Naive B cell (primary cell): Measurements from ENCODE around the gene SPP2. TPM values are rescaled to one million over a fixed set of nuclear protein-coding genes. Genes with fewer than 3 reads are reported as not detected.
A peak's percentile ranks its signal among the peaks of the same experiment; 100 is the strongest.

Experiments used
- ATAC-seq, 2 donors: fragments of 150-1000 bp; cut with Tn5 transposase; 2 replicates each; pipeline ENCODE4 v1.10.0; 2021; ENCODE audit warnings: low read depth in 2 of 2, mild to moderate bottlenecking in 2 of 2, moderate library complexity in 2 of 2
- DNase-seq: peaks from one replicate; pipeline ENCODE4 v3.0.0; 2022
- H3K27ac Mint-ChIP-seq, 6 donors: one replicate each; pipeline ENCODE4 v1.8.0; 2020 to 2022; ENCODE audit warnings: mild to moderate bottlenecking in 6 of 6, mixed read lengths in 6 of 6, moderate library complexity in 5 of 6, inconsistent platforms in 2 of 6
- H3K27me3 Mint-ChIP-seq, 3 donors: one replicate each; pipeline ENCODE4 v1.8.0; 2021 to 2022; ENCODE audit warnings: mixed read lengths in 3 of 3, mild to moderate bottlenecking in 1 of 3
- H3K36me3 Mint-ChIP-seq, 2 donors: one replicate each; pipeline ENCODE4 v1.8.0; 2020 to 2022; ENCODE audit warnings: mixed read lengths in 2 of 2, inconsistent platforms in 1 of 2, mild to moderate bottlenecking in 1 of 2
- H3K4me1 Mint-ChIP-seq, 3 donors: one replicate each; pipeline ENCODE4 v1.8.0; 2020 to 2022; ENCODE audit warnings: mixed read lengths in 3 of 3, inconsistent platforms in 1 of 3, mild to moderate bottlenecking in 1 of 3, moderate library complexity in 1 of 3
- H3K4me3 Mint-ChIP-seq, 8 donors: one replicate each; pipeline ENCODE4 v1.8.0; 2020 to 2022; ENCODE audit warnings: mild to moderate bottlenecking in 8 of 8, mixed read lengths in 8 of 8, moderate library complexity in 8 of 8, inconsistent platforms in 2 of 8
- H3K9me3 Mint-ChIP-seq, 7 donors: one replicate each; pipeline ENCODE4 v1.8.0; 2020 to 2022; ENCODE audit warnings: mixed read lengths in 7 of 7, mild to moderate bottlenecking in 5 of 7, inconsistent platforms in 2 of 7, moderate library complexity in 1 of 7
- polyA plus RNA-seq, 6 donors: library from polyadenylated mRNA; unstranded; fragments of 300-500 nt; fragmentation: Illumina TruSeq; gene quantifications; one replicate each; pipeline ENCODE4 v1.2.3, GENCODE V29; 2021; ENCODE audit warnings: low read depth in 6 of 6

Gene SPP2
- polyA plus RNA-seq, 6 donors from 2014 or later, result not detected

- ATAC-seq (peak in 1 of 2 donors; percentile 9), DNase-seq (no peak)
- peaks cover 0 to 18% of the 10 kb centered on the region in 2 donors for H3K36me3 Mint-ChIP-seq
- H3K4me1 Mint-ChIP-seq, result peaks cover 7 to 19% (median 12%) of the 10 kb centered on the region in 3 donors
- H3K27me3 Mint-ChIP-seq, result peaks cover 24 to 48% (median 40%) of the 10 kb centered on the region in 3 donors
- H3K9me3 Mint-ChIP-seq, result peaks cover 0 to 16% (median 7%) of the 10 kb centered on the region in 7 donors
- peak overlapping the region; percentile 71 to 93 (median 84) for H3K4me3 Mint-ChIP-seq
- H3K27ac Mint-ChIP-seq, result peak overlapping the region in 3 of 6 donors; percentile 32 to 92 (median 86)
These were observed 24.6 kb upstream of the SPP2 start for GRCh38 chr2:234025891-234026401.

DNA sequence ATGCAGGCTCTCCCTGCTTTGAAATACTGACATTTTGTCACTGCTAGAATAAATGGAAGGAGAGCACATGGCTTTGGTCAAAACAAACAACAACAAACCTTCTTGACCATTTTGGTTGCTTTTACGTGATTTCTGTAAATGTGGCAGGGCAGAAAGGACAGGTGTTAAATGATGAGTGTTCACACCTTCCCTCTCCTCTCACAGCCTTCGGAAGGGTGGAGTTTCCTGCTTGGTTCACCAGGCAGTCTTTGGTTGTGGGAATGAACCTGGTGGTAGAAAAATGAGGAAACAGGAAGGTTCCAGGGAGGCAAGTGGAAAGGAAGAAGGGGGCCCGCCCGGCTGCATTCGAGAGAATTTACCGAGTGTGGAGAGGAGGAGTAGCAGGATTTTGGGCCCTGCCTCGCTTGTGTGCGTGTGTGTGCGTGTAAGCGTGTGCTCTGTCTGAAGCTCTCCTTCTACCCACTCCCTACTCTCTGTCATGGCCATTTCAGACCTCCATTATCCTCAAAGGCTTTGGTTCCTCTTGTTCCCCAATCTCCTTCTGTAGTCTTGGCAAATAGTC lies 23.7 kb upstream of the SPP2 start:
- H3K4me1 Mint-ChIP-seq, result peaks cover 7 to 19% (median 12%) of the 10 kb centered on the region in 3 donors

GRCh38 chr2:234027641-234028040 lies 22.9 kb upstream of the SPP2 start:
- ATAC-seq (no peak), DNase-seq (no peak)
- Mint-ChIP-seq H3K4me3 (peak overlapping the region in 3 of 8 donors; percentile 22 to 68 (median 25)), H3K4me1 (peaks cover 7 to 19% (median 12%) of the 10 kb centered on the region in 3 donors), H3K9me3 (peaks cover 0 to 13% (median 9%) of the 10 kb centered on the region in 7 donors), H3K36me3 (peaks cover 0 to 7% of the 10 kb centered on the region in 2 donors), H3K27me3 (peaks cover 25 to 45% (median 37%) of the 10 kb centered on the region in 3 donors), H3K27ac (peak overlapping the region in 1 of 6 donors; percentile 49)

More for the DNA sequence above, 23.7 kb upstream of the SPP2 start:
- Mint-ChIP-seq H3K27ac (peak overlapping the region in 3 of 6 donors; percentile 15 to 70 (median 57)), H3K4me3 (peak overlapping the region in 3 of 8 donors; percentile 8 to 71 (median 22)), H3K36me3 (peaks cover 0 to 15% of the 10 kb centered on the region in 2 donors), H3K9me3 (peaks cover 0 to 16% (median 8%) of the 10 kb centered on the region in 7 donors), H3K27me3 (peaks cover 22 to 46% (median 38%) of the 10 kb centered on the region in 3 donors)
- no peak for ATAC-seq
- DNase-seq, result no peak

DNA sequence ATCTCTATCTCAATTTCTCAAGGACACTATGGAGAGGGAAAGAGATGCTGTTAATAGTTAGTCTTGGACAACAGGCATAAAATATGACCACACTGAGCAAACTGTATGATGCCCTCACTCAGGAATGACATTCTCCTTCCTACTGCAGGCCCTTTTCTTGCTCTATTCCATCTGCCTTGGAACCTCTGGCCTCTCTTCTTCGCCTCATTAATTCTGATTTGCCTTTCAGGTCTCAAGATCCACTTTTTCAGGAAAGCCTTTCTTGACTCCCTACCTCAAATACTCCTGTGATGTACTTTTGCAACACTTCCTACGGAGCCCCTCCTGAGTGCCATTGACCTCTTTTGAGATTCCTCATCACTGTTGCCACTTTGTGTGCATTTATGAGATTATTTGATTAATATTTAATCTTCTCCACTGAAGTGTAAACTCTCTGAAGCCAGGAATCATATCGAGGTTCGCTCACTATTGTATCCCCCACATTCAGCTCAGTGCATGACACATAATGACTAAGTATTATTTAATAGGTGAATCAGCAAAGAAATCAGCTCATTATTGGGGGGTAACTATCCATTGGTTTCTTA lies 21.3 kb upstream of the SPP2 start:
- DNase-seq (no peak), ATAC-seq (no peak)
- Mint-ChIP-seq H3K36me3 (peaks cover 6 to 7% of the 10 kb centered on the region in 2 donors), H3K4me3 (no peak overlapping the region), H3K9me3 (peaks cover 4 to 20% (median 13%) of the 10 kb centered on the region in 7 donors), H3K27ac (no peak overlapping the region), H3K4me1 (peaks cover 7 to 19% (median 12%) of the 10 kb centered on the region in 3 donors), H3K27me3 (peaks cover 36 to 53% (median 49%) of the 10 kb centered on the region in 3 donors)

GRCh38 chr2:234031207-234031606 lies 19.3 kb upstream of the SPP2 start:
- Mint-ChIP-seq H3K4me1 (peaks cover 4 to 8% (median 5%) of the 10 kb centered on the region in 3 donors), H3K27ac (no peak overlapping the region), H3K9me3 (peaks cover 7 to 31% (median 19%) of the 10 kb centered on the region in 7 donors), H3K4me3 (peak overlapping the region in 1 of 8 donors; percentile 43), H3K36me3 (peaks cover 7 to 19% of the 10 kb centered on the region in 2 donors), H3K27me3 (peaks cover 43 to 69% (median 69%) of the 10 kb centered on the region in 3 donors)
- DNase-seq (no peak), ATAC-seq (no peak)

GRCh38 chr2:234032279-234032856 lies 18.1 kb upstream of the SPP2 start:
- H3K9me3 Mint-ChIP-seq, result peaks cover 13 to 43% (median 29%) of the 10 kb centered on the region in 7 donors
- H3K27ac Mint-ChIP-seq, result peak overlapping the region in 1 of 6 donors; percentile 71
- peaks cover 49 to 78% (median 77%) of the 10 kb centered on the region in 3 donors for H3K27me3 Mint-ChIP-seq
- ATAC-seq (no peak), DNase-seq (no peak)
- H3K4me3 Mint-ChIP-seq, result no peak overlapping the region
- H3K4me1 Mint-ChIP-seq, result peaks cover 0 to 3% (median 0%) of the 10 kb centered on the region in 3 donors
- peaks cover 11 to 27% of the 10 kb centered on the region in 2 donors for H3K36me3 Mint-ChIP-seq

DNA sequence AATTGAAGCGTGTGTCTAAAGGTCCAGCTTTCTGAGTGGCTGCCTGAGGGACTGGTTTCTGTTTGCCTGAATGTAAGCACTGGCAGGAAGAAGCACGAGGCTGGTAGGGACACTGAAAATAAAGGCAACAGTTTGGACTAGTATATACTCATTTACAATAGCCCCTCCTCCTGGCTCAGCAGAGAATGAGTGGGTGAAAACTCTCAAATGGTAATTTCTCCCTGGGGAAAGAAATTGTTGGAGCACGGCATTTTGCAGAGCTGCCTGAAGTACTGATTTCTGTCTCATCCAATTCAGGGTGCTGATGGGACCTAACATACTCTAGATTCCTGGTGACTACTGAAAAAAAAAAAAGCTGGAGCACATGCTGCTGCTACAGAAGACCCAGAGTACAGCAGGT lies 17.3 kb upstream of the SPP2 start:
- Mint-ChIP-seq H3K36me3 (peaks cover 15 to 28% of the 10 kb centered on the region in 2 donors), H3K27ac (no peak overlapping the region), H3K27me3 (peaks cover 53 to 75% (median 73%) of the 10 kb centered on the region in 3 donors), H3K4me1 (no peaks in the 10 kb centered on the region), H3K9me3 (peaks cover 13 to 48% (median 32%) of the 10 kb centered on the region in 7 donors), H3K4me3 (no peak overlapping the region)
- DNase-seq (no peak), ATAC-seq (no peak)

DNA sequence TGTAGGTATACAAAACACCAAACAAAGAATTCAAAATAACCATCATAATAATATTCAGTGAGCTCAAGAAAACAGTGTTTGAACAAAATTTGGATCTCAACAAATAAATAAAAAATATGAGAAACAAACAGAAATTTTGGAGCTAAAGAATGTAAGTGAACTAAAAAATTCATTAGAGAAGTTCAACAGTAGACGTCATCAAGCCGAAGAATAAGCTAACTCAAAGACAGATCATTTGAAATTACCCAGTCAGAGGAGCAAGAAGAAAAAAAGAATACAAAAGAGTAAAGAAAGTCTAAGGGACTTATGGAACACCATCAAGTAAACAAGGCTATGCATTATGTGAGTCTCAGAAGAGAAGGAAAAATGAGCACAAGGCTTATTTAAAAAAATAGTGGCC lies 16.6 kb upstream of the SPP2 start:
- DNase-seq (no peak), ATAC-seq (no peak)
- Mint-ChIP-seq H3K4me3 (no peak overlapping the region), H3K27me3 (peaks cover 55 to 77% (median 66%) of the 10 kb centered on the region in 3 donors), H3K27ac (peak overlapping the region in 3 of 6 donors; percentile 3 to 35 (median 13)), H3K9me3 (peaks cover 13 to 55% (median 36%) of the 10 kb centered on the region in 7 donors), H3K4me1 (no peaks in the 10 kb centered on the region), H3K36me3 (peaks cover 15 to 35% of the 10 kb centered on the region in 2 donors)

DNA sequence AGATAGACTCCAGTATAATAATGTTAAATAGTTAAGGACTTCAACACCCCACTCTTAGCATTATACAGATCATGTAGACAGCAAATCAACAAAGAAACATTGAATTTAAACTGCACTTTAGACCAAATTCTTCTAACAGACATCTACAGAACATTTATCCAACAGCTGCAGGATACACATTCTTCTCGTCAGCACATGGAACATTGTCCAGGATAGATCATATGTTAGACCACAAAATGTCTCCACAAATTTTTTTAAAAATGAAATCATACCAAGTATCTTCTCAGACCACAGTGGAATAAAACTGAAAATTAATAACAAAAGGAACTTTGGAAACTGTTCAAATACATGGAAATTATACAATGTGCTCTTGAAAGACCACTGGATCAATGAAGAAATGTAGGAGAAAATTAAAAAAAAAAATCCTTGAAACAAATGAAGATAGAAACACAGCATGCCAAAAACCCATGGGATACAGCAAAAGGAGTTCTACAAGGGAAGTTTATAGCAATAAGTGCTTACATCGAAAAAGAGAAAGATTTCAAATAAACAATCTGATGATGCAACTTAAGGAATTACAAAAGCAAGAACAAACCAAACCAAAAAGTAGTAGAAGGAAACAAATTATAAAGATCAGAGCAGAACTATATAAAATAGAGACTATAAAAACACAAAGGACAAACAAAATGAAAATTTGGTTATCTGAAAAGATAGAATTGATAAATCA lies 12.3 kb upstream of the SPP2 start:
- Mint-ChIP-seq H3K9me3 (peaks cover 13 to 48% (median 30%) of the 10 kb centered on the region in 7 donors), H3K4me3 (no peak overlapping the region), H3K27me3 (peaks cover 38 to 71% (median 43%) of the 10 kb centered on the region in 3 donors), H3K27ac (no peak overlapping the region), H3K36me3 (peaks cover 15 to 35% of the 10 kb centered on the region in 2 donors), H3K4me1 (no peaks in the 10 kb centered on the region)
- DNase-seq (no peak), ATAC-seq (no peak)

GRCh38 chr2:234044157-234044556 lies 6.3 kb upstream of the SPP2 start:
- no peak for ATAC-seq
- no peak for DNase-seq
- no peaks in the 10 kb centered on the region for H3K4me1 Mint-ChIP-seq
- H3K9me3 Mint-ChIP-seq, result no peaks in the 10 kb centered on the region
- H3K4me3 Mint-ChIP-seq, result no peak overlapping the region
- no peaks in the 10 kb centered on the region for H3K36me3 Mint-ChIP-seq
- no peak overlapping the region for H3K27ac Mint-ChIP-seq
- peaks cover 16 to 35% (median 28%) of the 10 kb centered on the region in 3 donors for H3K27me3 Mint-ChIP-seq

DNA sequence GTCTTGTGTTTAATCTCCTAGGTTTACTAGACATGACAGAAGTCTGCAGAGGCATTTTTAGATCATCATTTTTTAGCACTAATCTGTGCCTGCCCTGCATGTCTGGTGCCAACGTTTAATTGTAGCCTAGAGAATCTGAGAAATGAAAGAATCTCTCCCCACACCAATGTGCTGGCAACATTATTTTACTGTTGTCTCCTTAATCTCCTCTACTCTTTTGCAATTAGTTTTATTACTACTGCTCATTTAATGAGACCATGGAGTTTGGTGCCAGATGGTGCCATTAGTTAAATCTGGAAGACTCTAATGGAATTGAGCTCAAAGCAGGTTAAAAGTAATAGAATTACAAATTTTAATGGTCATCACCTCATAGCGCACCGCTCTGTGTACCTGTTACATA lies 4.0 kb upstream of the SPP2 start:
- Mint-ChIP-seq H3K36me3 (no peaks in the 10 kb centered on the region), H3K27me3 (peaks cover 17 to 35% (median 32%) of the 10 kb centered on the region in 3 donors), H3K9me3 (no peaks in the 10 kb centered on the region), H3K4me1 (no peaks in the 10 kb centered on the region), H3K27ac (no peak overlapping the region), H3K4me3 (no peak overlapping the region)
- no peak for ATAC-seq
- no peak for DNase-seq

- Mint-ChIP-seq H3K4me1 (no peaks in the 10 kb centered on the region), H3K27ac (no peak overlapping the region), H3K27me3 (peaks cover 21 to 44% (median 35%) of the 10 kb centered on the region in 3 donors), H3K9me3 (no peaks in the 10 kb centered on the region), H3K4me3 (no peak overlapping the region), H3K36me3 (no peaks in the 10 kb centered on the region)
- ATAC-seq (no peak), DNase-seq (no peak)
These were observed 3.1 kb upstream of the SPP2 start for GRCh38 chr2:234047361-234047760.

GRCh38 chr2:234048049-234048448 lies 2.5 kb upstream of the SPP2 start:
- H3K4me3 Mint-ChIP-seq, result no peak overlapping the region
- ATAC-seq, result no peak
- no peaks in the 10 kb centered on the region for H3K36me3 Mint-ChIP-seq
- no peak for DNase-seq
- no peaks in the 10 kb centered on the region for H3K4me1 Mint-ChIP-seq
- no peak overlapping the region for H3K27ac Mint-ChIP-seq
- peaks cover 27 to 51% (median 35%) of the 10 kb centered on the region in 3 donors for H3K27me3 Mint-ChIP-seq
- H3K9me3 Mint-ChIP-seq, result no peaks in the 10 kb centered on the region
